ENCODE results near the gene ZDHHC7.

- no peak for TF ChIP-seq CTCF (IDR thresholded peaks at IDR 0.05)
- TF ChIP-seq ZFX (IDR thresholded peaks at IDR 0.05; ENCODE audit: borderline replicate concordance) = no peak
These were observed 20.6 kb downstream of the ZDHHC7 start for GRCh38 chr16:84990782-84991181.
